C1 segment of cervical spinal cord (tissue), 14 donors: ENCODE data around the gene KIF17.

Experiments used
- DNase-seq, 14 donors: peaks; one replicate each; lab custom pipeline; 2025; lab: John Stamatoyannopoulos, UW

KIF17 gene

GRCh38 chr1:20717452-20718342 is at the start of gene KIF17:
Gene KIF17 (minus strand): TSS chr1:20718007. CDS start chr1:20717706, 301 bp downstream.
- DNase-seq: peak in 9 of 14 donors; percentile 8 to 63 (median 22)

GRCh38 chr1:20767271-20767670 is 49.5 kb upstream of the KIF17 start:
- no peak for DNase-seq

GRCh38 chr1:20763417-20763816 is 45.6 kb upstream of the KIF17 start:
- no peak for DNase-seq

- DNase-seq: no peak
Measured at GRCh38 chr1:20760322-20760721, 42.5 kb upstream of the KIF17 start.

- DNase-seq: no peak
Measured at GRCh38 chr1:20753589-20753988, 35.8 kb upstream of the KIF17 start.

GRCh38 chr1:20751462-20751990 is 33.7 kb upstream of the KIF17 start:
- no peak for DNase-seq

- no peak for DNase-seq
Measured at GRCh38 chr1:20742671-20743070, 24.9 kb upstream of the KIF17 start.

- no peak for DNase-seq
Measured at GRCh38 chr1:20740781-20741180, 23.0 kb upstream of the KIF17 start.

GRCh38 chr1:20739225-20739624 is 21.4 kb upstream of the KIF17 start:
- DNase-seq: no peak

- no peak for DNase-seq
Measured at GRCh38 chr1:20735581-20736111, 17.8 kb upstream of the KIF17 start.

GRCh38 chr1:20733360-20733975 is 15.7 kb upstream of the KIF17 start:
- DNase-seq: no peak

- DNase-seq: peak in 6 of 14 donors; percentile 14 to 52 (median 28)
Measured at GRCh38 chr1:20732588-20733359, 15.0 kb upstream of the KIF17 start, which contains the start of gene SH2D5. Gene SH2D5 (minus strand): TSS chr1:20732703. CDS start chr1:20728044, 4,659 bp downstream.

- DNase-seq: peak in 4 of 14 donors; percentile 25 to 37 (median 32)
Measured at GRCh38 chr1:20732071-20732587, 14.3 kb upstream of the KIF17 start.

GRCh38 chr1:20731057-20731991 is 13.5 kb upstream of the KIF17 start:
- no peak for DNase-seq

- no peak for DNase-seq
Measured at GRCh38 chr1:20730690-20731056, 12.9 kb upstream of the KIF17 start.

- no peak for DNase-seq
Measured at GRCh38 chr1:20729990-20730689, 12.3 kb upstream of the KIF17 start.

- DNase-seq: no peak
Measured at GRCh38 chr1:20729155-20729931, 11.5 kb upstream of the KIF17 start.

- no peak for DNase-seq
Measured at GRCh38 chr1:20728371-20729154, 10.8 kb upstream of the KIF17 start.
